BE2C (cell line): ENCODE data around the gene TLX2.

Experiments
- DNase-seq: peaks from one replicate; pipeline ENCODE4 v3.0.0-alpha.2; 2020
- H3K27me3 ChIP-seq: fragments of 250-450 bp; sonication (Bioruptor Pico); 2 replicates; pipeline ENCODE4 v1.5.1; 2020; ENCODE audit warnings: mild to moderate bottlenecking
- H3K36me3 ChIP-seq: fragments of 250-450 bp; sonication (Bioruptor Pico); 2 replicates; pipeline ENCODE4 v1.5.1; 2020; ENCODE audit warnings: mild to moderate bottlenecking
- H3K4me1 ChIP-seq: fragments of 250-450 bp; sonication (Bioruptor Pico); 2 replicates; pipeline ENCODE4 v1.5.1; 2020
- H3K4me3 ChIP-seq: 2 replicates; pipeline ENCODE4 v1.5.1; 2011; ENCODE audit warnings: low read depth, low read length
- H3K9me3 ChIP-seq: fragments of 250-450 bp; sonication (Bioruptor Pico); 2 replicates; pipeline ENCODE4 v1.5.1; 2020
- CTCF ChIP-seq: IDR thresholded peaks from 2 replicates; pipeline ENCODE4 v1.5.1; 2012; ENCODE audit warnings: mild to moderate bottlenecking, low read depth, low read length

Gene TLX2

GRCh38 chr2:74488643-74489481 lies 25.4 kb upstream of the TLX2 start:
- Histone ChIP-seq H3K4me3 (no peak overlapping the region), H3K4me1 (no peaks in the 10 kb centered on the region), H3K9me3 (no peaks in the 10 kb centered on the region), H3K27me3 (no peaks in the 10 kb centered on the region), H3K36me3 (no peaks in the 10 kb centered on the region)
- no peak for DNase-seq
- TF ChIP-seq CTCF, result no peak

DNA sequence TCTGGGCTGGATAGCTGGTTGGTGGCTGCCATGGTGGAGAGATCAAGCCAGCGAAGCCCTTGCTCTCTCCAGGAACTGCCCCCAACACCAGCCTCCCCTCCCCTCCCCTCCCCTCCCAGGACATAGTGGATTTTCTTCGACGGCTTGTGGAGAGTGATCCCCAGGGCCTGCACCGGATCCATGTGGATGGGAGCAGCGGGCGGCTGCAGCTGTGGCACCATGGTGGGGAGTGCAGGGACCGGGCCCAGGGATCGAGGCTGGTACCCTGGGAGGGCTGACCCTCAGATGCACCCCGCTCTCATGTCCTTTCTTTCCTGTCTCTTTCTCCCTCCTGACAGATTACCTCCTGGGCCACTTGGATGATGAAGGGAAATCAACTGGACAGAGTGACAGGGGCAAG lies 24.3 kb upstream of the TLX2 start:
- Histone ChIP-seq H3K36me3 (no peaks in the 10 kb centered on the region), H3K4me1 (no peaks in the 10 kb centered on the region), H3K9me3 (no peaks in the 10 kb centered on the region), H3K4me3 (no peak overlapping the region), H3K27me3 (no peaks in the 10 kb centered on the region)
- TF ChIP-seq CTCF, result no peak
- DNase-seq, result no peak

- no peak for DNase-seq
- H3K4me1 ChIP-seq, result no peaks in the 10 kb centered on the region
- H3K36me3 ChIP-seq, result no peaks in the 10 kb centered on the region
- no peaks in the 10 kb centered on the region for H3K27me3 ChIP-seq
- no peak for TF ChIP-seq CTCF
- H3K4me3 ChIP-seq, result no peak overlapping the region
- no peaks in the 10 kb centered on the region for H3K9me3 ChIP-seq
These were observed 22.4 kb upstream of the TLX2 start for GRCh38 chr2:74491648-74492544.

DNA sequence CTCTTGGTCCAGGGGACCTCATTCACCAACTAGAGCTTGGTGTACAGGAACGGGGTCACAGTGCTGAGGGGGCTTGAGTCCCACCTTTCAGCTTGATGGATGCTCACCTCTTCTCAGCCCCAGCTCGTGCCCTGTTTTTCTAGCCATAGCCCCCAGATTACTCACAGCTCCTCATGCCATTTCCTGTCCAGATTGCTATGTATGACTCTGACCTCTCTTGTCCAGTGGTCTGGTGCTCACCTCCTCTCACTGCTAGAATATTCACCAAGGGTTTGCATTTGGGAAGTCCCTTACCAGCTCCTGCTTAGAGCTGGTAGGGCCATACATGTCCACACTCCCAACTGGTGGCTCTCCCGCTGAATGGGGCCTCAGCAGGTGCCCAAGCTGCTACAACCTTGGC lies 20.7 kb upstream of the TLX2 start:
- no peaks in the 10 kb centered on the region for H3K36me3 ChIP-seq
- H3K4me3 ChIP-seq, result no peak overlapping the region
- no peaks in the 10 kb centered on the region for H3K27me3 ChIP-seq
- no peak for TF ChIP-seq CTCF
- no peak for DNase-seq
- H3K9me3 ChIP-seq, result no peaks in the 10 kb centered on the region
- H3K4me1 ChIP-seq, result no peaks in the 10 kb centered on the region

DNA sequence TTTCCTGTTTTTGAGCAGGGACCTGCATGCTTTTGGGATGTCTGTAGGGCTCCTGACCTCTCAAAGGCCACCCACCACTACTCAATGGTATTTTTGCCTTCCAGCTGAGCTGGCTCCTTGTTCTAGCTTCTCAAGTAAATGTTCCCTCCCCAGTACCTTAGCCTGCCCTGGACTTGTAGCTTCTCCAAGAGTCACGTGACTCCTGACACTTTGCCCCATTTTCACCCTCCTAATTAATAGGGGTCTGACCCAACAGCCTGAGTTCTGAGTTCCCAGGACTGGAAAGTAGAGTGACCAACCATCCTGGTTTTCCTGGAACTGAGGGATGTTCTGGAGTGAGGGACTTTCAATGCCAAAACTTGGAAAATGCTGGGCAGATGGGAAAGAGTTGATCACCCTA lies 18.8 kb upstream of the TLX2 start:
- Histone ChIP-seq H3K27me3 (no peaks in the 10 kb centered on the region), H3K4me1 (no peaks in the 10 kb centered on the region; the same call in 1 of the 2 replicates), H3K9me3 (no peaks in the 10 kb centered on the region), H3K4me3 (no peak overlapping the region), H3K36me3 (no peaks in the 10 kb centered on the region)
- DNase-seq, result no peak
- no peak for TF ChIP-seq CTCF
